B cell (primary cell): ENCODE results near the gene ASPA. TPM values are rescaled to one million over a fixed set of nuclear protein-coding genes. Genes with fewer than 3 reads are reported as not detected.

Experiments used
- ATAC-seq: fragments of 200-7000 bp; cut with Tn5 transposase; one replicate; pipeline ENCODE4 v1.10.0; 2021; ENCODE audit warnings: low read depth, mild to moderate bottlenecking, moderate number of reproducible peaks, moderate library complexity
- CTCF ChIA-PET: fragments of 350-600 bp; sonication (Branson Sonifier 250); formaldehyde crosslinking; loops from one replicate; lab custom pipeline; 2021; ENCODE audit warnings: antibody characterized with exemption, inconsistent platforms; lab: Charles Lee
- POLR2A ChIA-PET: fragments of 350-600 bp; sonication (Branson Sonifier 250); formaldehyde crosslinking; loops from one replicate; lab custom pipeline; 2021; ENCODE audit warnings: antibody characterized with exemption; lab: Charles Lee
- DNase-seq: peaks from one replicate; pipeline ENCODE4 v3.0.0; 2013
- H2AFZ ChIP-seq: 2 replicates; pipeline ENCODE4 v1.6.1; 2012; ENCODE audit warnings: mild to moderate bottlenecking, low read depth, low read length; ENCODE audit not compliant: insufficient read depth, poor library complexity, severe bottlenecking
- H3K27ac ChIP-seq, 2 donors: 1 replicate in 1 of 2; 2 replicates in 1 of 2; pipeline ENCODE4 v1.5.1; 2012 to 2013; ENCODE audit warnings: low read length in 2 of 2, mild to moderate bottlenecking in 2 of 2, moderate library complexity in 1 of 2
- H3K27me3 ChIP-seq, 4 experiments: fragments of 200-600 bp in 1 of 4; sonication (generic) in 1 of 4; replicated peaks in 1 of 4; 1 replicate in 2 of 4; 2 replicates in 2 of 4; pipeline versions ENCODE4 v1.6.1 to v1.7.0; 2013 to 2016; ENCODE audit warnings: low read length in 3 of 4, mild to moderate bottlenecking in 2 of 4, mixed read lengths in 1 of 4, moderate library complexity in 1 of 4; ENCODE audit not compliant: insufficient read depth in 4 of 4, control insufficient read depth in 3 of 4; ENCODE audit errors: control extremely low read depth in 1 of 4
- H3K36me3 ChIP-seq, 2 experiments: replicated peaks in 1 of 2; 1 replicate in 1 of 2; 2 replicates in 1 of 2; pipeline versions ENCODE4 v1.6.1 to v1.7.1; 2013; ENCODE audit warnings: low read length in 1 of 2; ENCODE audit not compliant: insufficient read depth in 2 of 2, control insufficient read depth in 1 of 2; ENCODE audit errors: control extremely low read depth in 1 of 2, extremely low read depth in 1 of 2
- H3K4me1 ChIP-seq, 2 donors: fragments of 200-600 bp in 1 of 2; sonication (generic) in 1 of 2; 1 replicate in 1 of 2; 2 replicates in 1 of 2; pipeline versions ENCODE4 v1.5.1 to v1.6.1; 2013 to 2017; ENCODE audit warnings: low read length in 2 of 2; ENCODE audit not compliant: control insufficient read depth in 2 of 2, insufficient read depth in 2 of 2
- H3K4me2 ChIP-seq: replicated peaks from 2 replicates; pipeline ENCODE3; 2012; ENCODE audit warnings: mild to moderate bottlenecking, low read depth, low read length; ENCODE audit not compliant: poor library complexity, severe bottlenecking
- H3K4me3 ChIP-seq, 5 experiments: fragments of 200-600 bp in 1 of 5; sonication (generic) in 1 of 5; 1 replicate in 3 of 5; 2 replicates in 2 of 5; pipeline versions ENCODE4 v1.5.1 to v1.7.0; 2011 to 2016; ENCODE audit warnings: low read length in 4 of 5, mild to moderate bottlenecking in 4 of 5, low read depth in 2 of 5, control low read depth in 1 of 5, moderate library complexity in 1 of 5; ENCODE audit not compliant: insufficient read depth in 1 of 5; ENCODE audit errors: control extremely low read depth in 1 of 5, extremely low read depth in 1 of 5
- H3K79me2 ChIP-seq: fragments of 200-600 bp; sonication (generic); one replicate; pipeline ENCODE4 v1.6.0; 2016; ENCODE audit warnings: low read length; ENCODE audit not compliant: control insufficient read depth, insufficient read depth
- H3K9ac ChIP-seq: fragments of 200-600 bp; sonication (generic); 2 replicates; pipeline ENCODE4 v1.6.1; 2017; ENCODE audit warnings: mild to moderate bottlenecking, low read length, moderate library complexity
- H3K9me3 ChIP-seq, 3 donors: one replicate each; pipeline versions ENCODE4 v1.6.1 to v1.7.1; 2013; ENCODE audit warnings: low read length in 2 of 3; ENCODE audit not compliant: control insufficient read depth in 2 of 3, insufficient read depth in 1 of 3; ENCODE audit errors: control extremely low read depth in 1 of 3
- H4K20me1 ChIP-seq: 2 replicates; pipeline ENCODE4 v1.6.0; 2012; ENCODE audit warnings: mild to moderate bottlenecking, low read length; ENCODE audit not compliant: insufficient read depth, control insufficient read depth, poor library complexity, severe bottlenecking
- H3K27ac Mint-ChIP-seq: one replicate; pipeline ENCODE4 v1.8.0; 2021; ENCODE audit warnings: mixed read lengths
- H3K27me3 Mint-ChIP-seq: one replicate; pipeline ENCODE4 v1.8.0; 2021; ENCODE audit warnings: mixed read lengths
- H3K4me1 Mint-ChIP-seq: one replicate; pipeline ENCODE4 v1.8.0; 2021; ENCODE audit warnings: mixed read lengths
- H3K4me3 Mint-ChIP-seq: one replicate; pipeline ENCODE4 v1.8.0; 2021; ENCODE audit warnings: mixed read lengths
- H3K9me3 Mint-ChIP-seq: one replicate; pipeline ENCODE4 v1.8.0; 2022; ENCODE audit warnings: mixed read lengths; ENCODE audit not compliant: insufficient read depth
- EZH2 ChIP-seq: IDR thresholded peaks from 2 replicates; pipeline ENCODE4 v1.6.1; 2012; ENCODE audit warnings: borderline replicate concordance, low read depth, mild to moderate bottlenecking, moderate library complexity, low read length; ENCODE audit not compliant: insufficient read depth, poor library complexity, severe bottlenecking
- WGBS: methylation state at CpG from one replicate; pipeline ENCODE4 v1.1.5; 2013; ENCODE audit warnings: missing lambda C conversion rate; ENCODE audit not compliant: insufficient coverage; 5-methylcytosine and 5-hydroxymethylcytosine counted together
- intact Hi-C: fragments of 100-400 bp; cut with micrococcal nuclease; formaldehyde crosslinking; loops from one replicate; pipeline ENCODE4 v1.10.0; 2022
- polyA plus RNA-seq: library from polyadenylated mRNA; depleted of rRNA; stranded (reverse); fragments of >200 nt; gene quantifications from 2 replicates; pipeline ENCODE4 v1.2.3, GENCODE V29; 2012
- total RNA-seq, 2 donors: library from RNA; stranded (reverse); fragments of 120-200 nt in 1 of 2; gene quantifications; 1 replicate in 1 of 2; 2 replicates in 1 of 2; pipeline versions ENCODE4 v1.2.3 to v1.2.4, GENCODE V29; 2013 to 2022
- TF ChIP-seq, protein P1 (sequence below): fragments of 200-600 bp; IDR thresholded peaks from one replicate; pipeline ENCODE4 v1.8.0; 2022; ENCODE audit warnings: antibody characterized with exemption, mild to moderate bottlenecking

Gene ASPA
- total and polyA plus RNA-seq, 2 donors (not counting 1 experiment from before 2014, with no cell fraction given): not detected

GRCh38 chr17:3547628-3548027, 71.8 kb downstream of the ASPA start:
- H3K4me3 ChIP-seq: no peak overlapping the region
- intact Hi-C loops: no loop called here
- H4K20me1 ChIP-seq: no peaks in the 10 kb centered on the region
- Mint-ChIP-seq H3K9me3 (peaks cover 4% of the 10 kb centered on the region), H3K4me3 (no peak overlapping the region), H3K4me1 (no peaks in the 10 kb centered on the region), H3K27me3 (no peaks in the 10 kb centered on the region), H3K27ac (no peak overlapping the region)
- no peak overlapping the region for H3K4me2 ChIP-seq
- no peaks in the 10 kb centered on the region for H3K36me3 ChIP-seq
- TF ChIP-seq EZH2: no peak
- TF ChIP-seq, protein P1, sequence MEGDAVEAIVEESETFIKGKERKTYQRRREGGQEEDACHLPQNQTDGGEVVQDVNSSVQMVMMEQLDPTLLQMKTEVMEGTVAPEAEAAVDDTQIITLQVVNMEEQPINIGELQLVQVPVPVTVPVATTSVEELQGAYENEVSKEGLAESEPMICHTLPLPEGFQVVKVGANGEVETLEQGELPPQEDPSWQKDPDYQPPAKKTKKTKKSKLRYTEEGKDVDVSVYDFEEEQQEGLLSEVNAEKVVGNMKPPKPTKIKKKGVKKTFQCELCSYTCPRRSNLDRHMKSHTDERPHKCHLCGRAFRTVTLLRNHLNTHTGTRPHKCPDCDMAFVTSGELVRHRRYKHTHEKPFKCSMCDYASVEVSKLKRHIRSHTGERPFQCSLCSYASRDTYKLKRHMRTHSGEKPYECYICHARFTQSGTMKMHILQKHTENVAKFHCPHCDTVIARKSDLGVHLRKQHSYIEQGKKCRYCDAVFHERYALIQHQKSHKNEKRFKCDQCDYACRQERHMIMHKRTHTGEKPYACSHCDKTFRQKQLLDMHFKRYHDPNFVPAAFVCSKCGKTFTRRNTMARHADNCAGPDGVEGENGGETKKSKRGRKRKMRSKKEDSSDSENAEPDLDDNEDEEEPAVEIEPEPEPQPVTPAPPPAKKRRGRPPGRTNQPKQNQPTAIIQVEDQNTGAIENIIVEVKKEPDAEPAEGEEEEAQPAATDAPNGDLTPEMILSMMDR: no peak
- no peak overlapping the region for H3K27ac ChIP-seq
- H3K79me2 ChIP-seq: no peaks in the 10 kb centered on the region
- WGBS: 86% methylated on average over 10 of the region's 11 CpGs
- POLR2A ChIA-PET: no interaction called here
- no peak overlapping the region for H3K9ac ChIP-seq
- H3K27me3 ChIP-seq: no peaks in the 10 kb centered on the region
- ATAC-seq (no peak), DNase-seq (no peak)
- H3K9me3 ChIP-seq: no peaks in the 10 kb centered on the region
- no peak overlapping the region for H2AFZ ChIP-seq
- no peaks in the 10 kb centered on the region for H3K4me1 ChIP-seq
- CTCF ChIA-PET: interaction anchor here (1.1 kb wide), 1 partner anchor 12 kb away, joined by 3 read pairs; no protein-coding TSS in a partner anchor

GRCh38 chr17:3549610-3550162, 73.9 kb downstream of the ASPA start:
- Histone ChIP-seq H3K27ac (no peak overlapping the region), H3K9ac (no peak overlapping the region), H3K4me2 (no peak overlapping the region), H3K27me3 (peaks cover 0 to 5% (median 0%) of the 10 kb centered on the region in 4 experiments), H2AFZ (no peak overlapping the region), H3K36me3 (no peaks in the 10 kb centered on the region), H3K9me3 (no peaks in the 10 kb centered on the region), H3K79me2 (no peaks in the 10 kb centered on the region), H4K20me1 (no peaks in the 10 kb centered on the region), H3K4me3 (no peak overlapping the region), H3K4me1 (no peaks in the 10 kb centered on the region)
- ChIA-PET CTCF (interaction anchor here (1.1 kb wide), 1 partner anchor 14 kb away, joined by 3 read pairs; no protein-coding TSS in a partner anchor), POLR2A (no interaction called here)
- DNase-seq: no peak
- 86% methylated on average over 1 of the region's 2 CpGs for WGBS
- intact Hi-C loops: loop anchor here (10.0 kb wide), 1 partner anchor 365 kb away; the partner anchor contains the start of gene P2RX1
- no peak for ATAC-seq
- Mint-ChIP-seq H3K9me3 (peaks cover 4% of the 10 kb centered on the region), H3K27me3 (no peaks in the 10 kb centered on the region), H3K4me1 (no peaks in the 10 kb centered on the region), H3K4me3 (no peak overlapping the region), H3K27ac (no peak overlapping the region)
- TF ChIP-seq, protein P1: no peak
- no peak for TF ChIP-seq EZH2
